Pancreas (tissue), 10 donors: ENCODE results near the gene DCHS2. TPM values are rescaled to one million over a fixed set of nuclear protein-coding genes. Genes with fewer than 3 reads are reported as not detected.

ENCODE experiments used
- ATAC-seq, 4 donors: fragments of 200-7000 bp; cut with Tn5 transposase; one replicate each; pipeline versions ENCODE4 v1.8.0 to v1.9.1; 2020; ENCODE audit warnings: mild to moderate bottlenecking in 4 of 4, moderate library complexity in 4 of 4
- DNase-seq, 6 donors: peaks; one replicate each; pipeline ENCODE4 v3.0.0-alpha.2; 2020
- FAIRE-seq: peaks from 2 replicates; lab custom pipeline; 2012; peaks lifted over from hg19 to GRCh38; lab: Jason Lieb, UNC
- H3K27ac ChIP-seq, 4 donors: fragments of 200-600 bp; sonication (generic); 1 replicate in 3 of 4; 2 replicates in 1 of 4; pipeline versions ENCODE4 v1.5.0 to v1.8.0; 2020
- H3K27me3 ChIP-seq, 4 donors: fragments of 200-600 bp; one replicate each; pipeline ENCODE4 v1.8.0; 2021
- H3K36me3 ChIP-seq, 3 donors: fragments of 200-600 bp; sonication (generic) in 1 of 3; one replicate each; pipeline versions ENCODE4 v1.5.0 to v1.8.0; 2020 to 2021
- H3K4me1 ChIP-seq, 3 donors: fragments of 200-600 bp; one replicate each; pipeline ENCODE4 v1.8.0; 2021
- H3K4me3 ChIP-seq, 4 donors: fragments of 200-600 bp; sonication (generic) in 2 of 4; one replicate each; pipeline versions ENCODE4 v1.5.0 to v1.8.0; 2020 to 2021
- H3K9me3 ChIP-seq, 4 donors: fragments of 200-600 bp; one replicate each; pipeline ENCODE4 v1.8.0; 2021
- CTCF ChIP-seq, 4 donors: fragments of 200-600 bp; sonication (generic) in 3 of 4; IDR thresholded peaks; one replicate each; pipeline versions ENCODE4 v1.5.0 to v1.8.0; 2021; ENCODE audit warnings: antibody characterized with exemption in 4 of 4
- WGBS, 2 donors: extraction: QIAGEN DNeasy Blood & Tissue Kit; methylation state at CpG; one replicate each; pipeline ENCODE4 v1.1.7; 2013; 5-methylcytosine and 5-hydroxymethylcytosine counted together
- intact Hi-C, 3 donors: fragments of 100-400 bp; cut with DNase I; formaldehyde crosslinking; loops; one replicate each; pipeline versions ENCODE4 v1.11.1 to v1.14.2; 2022
- polyA plus RNA-seq, 2 donors: library from polyadenylated mRNA; stranded (reverse); fragments of 200-250 nt; gene quantifications; one replicate each; pipeline ENCODE4 v1.2.3, GENCODE V29; 2013
- total RNA-seq, 6 donors: library from RNA; stranded (reverse); fragmentation: NEBNext Ultra II Directional in 4 of 6; extraction: Animal tissue kit (Norgen Biotek cat#: 25700) in 4 of 6; gene quantifications; one replicate each; pipeline versions ENCODE4 v1.2.1 to v1.2.4, GENCODE V29; 2021 to 2023
- donor health status: healthy with polysubstance abuse.
- donor health status: DM: no; HTN: no; CAD: no; lungs with moderate emphysema.
- donor health status: DM: no; HTN: no; CAD: no.
- donor health status: control.
- donor health status: control.
- donor health status: Bipolar disorder and iron deficiency.
- donor health status: DM: yes; HTN: yes; CAD: no.
- donor health status: DM: no; HTN: no; CAD: no.
- donor health status: DM: no; HTN: no; CAD: no.
- donor health status: DM: yes; HTN: yes; CAD: no.

The DCHS2 gene
- total and polyA plus RNA-seq, 8 donors: 0.04 to 0.23 (median 0.09) TPM; not detected in 1

GRCh38 chr4:154389148-154389547 lies 102.5 kb downstream of the DCHS2 start:
- intact Hi-C loops: no loop called here
- H3K4me3 ChIP-seq: no peak overlapping the region
- H3K9me3 ChIP-seq: no peaks in the 10 kb centered on the region
- ATAC-seq (no peak), DNase-seq (no peak), FAIRE-seq (no peak)
- TF ChIP-seq CTCF (IDR thresholded peaks at IDR 0.05): no peak
- no peak overlapping the region for H3K27ac ChIP-seq
- no peaks in the 10 kb centered on the region for H3K4me1 ChIP-seq
- H3K27me3 ChIP-seq: no peaks in the 10 kb centered on the region
- no peaks in the 10 kb centered on the region for H3K36me3 ChIP-seq

GRCh38 chr4:154384012-154384411 lies 107.6 kb downstream of the DCHS2 start:
- intact Hi-C loops: no loop called here
- no peak overlapping the region for H3K27ac ChIP-seq
- no peak overlapping the region for H3K4me3 ChIP-seq
- H3K27me3 ChIP-seq: no peaks in the 10 kb centered on the region
- no peak for ATAC-seq
- no peak for FAIRE-seq
- H3K9me3 ChIP-seq: no peaks in the 10 kb centered on the region
- no peaks in the 10 kb centered on the region for H3K4me1 ChIP-seq
- WGBS, 2 donors: 53 to 67% methylated on average over 4 of the region's 4 CpGs
- no peak for DNase-seq
- TF ChIP-seq CTCF (IDR thresholded peaks at IDR 0.05): no peak
- no peaks in the 10 kb centered on the region for H3K36me3 ChIP-seq

GRCh38 chr4:154376486-154376885 lies 115.1 kb downstream of the DCHS2 start:
- no peak for TF ChIP-seq CTCF (IDR thresholded peaks at IDR 0.05)
- FAIRE-seq: no peak
- WGBS, 2 donors: 78 to 85% methylated on average over 1 of the region's 1 CpG

GRCh38 chr4:154368060-154368459 lies 123.5 kb downstream of the DCHS2 start:
- no peak overlapping the region for H3K4me3 ChIP-seq
- no peaks in the 10 kb centered on the region for H3K27me3 ChIP-seq
- no peak overlapping the region for H3K27ac ChIP-seq
- whole genome bisulfite sequencing, 2 donors: 55 to 70% methylated on average over 4 of the region's 4 CpGs
- H3K9me3 ChIP-seq: no peaks in the 10 kb centered on the region
- intact Hi-C loops: no loop called here
- H3K4me1 ChIP-seq: no peaks in the 10 kb centered on the region
- no peaks in the 10 kb centered on the region for H3K36me3 ChIP-seq
- TF ChIP-seq CTCF (IDR thresholded peaks at IDR 0.05): no peak
- FAIRE-seq: no peak
- no peak for DNase-seq
- ATAC-seq: no peak

More at GRCh38 chr4:154376486-154376885, 115.1 kb downstream of the DCHS2 start:
- ATAC-seq (no peak), DNase-seq (no peak)
- H3K4me3 ChIP-seq: no peak overlapping the region
- no peaks in the 10 kb centered on the region for H3K36me3 ChIP-seq
- peaks cover 0 to 3% (median 0%) of the 10 kb centered on the region in 4 donors for H3K27me3 ChIP-seq
- no peaks in the 10 kb centered on the region for H3K9me3 ChIP-seq
- H3K4me1 ChIP-seq: no peaks in the 10 kb centered on the region
- intact Hi-C loops: no loop called here
- no peak overlapping the region for H3K27ac ChIP-seq

GRCh38 chr4:154367659-154368058 lies 123.9 kb downstream of the DCHS2 start:
- Histone ChIP-seq H3K4me1 (no peaks in the 10 kb centered on the region), H3K27me3 (no peaks in the 10 kb centered on the region), H3K27ac (no peak overlapping the region), H3K4me3 (no peak overlapping the region), H3K36me3 (no peaks in the 10 kb centered on the region), H3K9me3 (no peaks in the 10 kb centered on the region)
- DNase-seq: no peak
- ATAC-seq: no peak
- intact Hi-C loops: no loop called here
- no peak for FAIRE-seq
- WGBS, 2 donors: 58 to 59% methylated on average over 2 of the region's 2 CpGs
- no peak for TF ChIP-seq CTCF (IDR thresholded peaks at IDR 0.05)
